GM18517 (cell line): ENCODE data around the gene AGAP3.

Source experiments
- ATAC-seq: cut with Tn5 transposase; IDR thresholded peaks from one replicate; pipeline ENCODE4 v1.9.1; 2021; ENCODE audit warnings: mild to moderate bottlenecking, moderate library complexity; ENCODE audit not compliant: unreplicated experiment

The AGAP3 gene

DNA sequence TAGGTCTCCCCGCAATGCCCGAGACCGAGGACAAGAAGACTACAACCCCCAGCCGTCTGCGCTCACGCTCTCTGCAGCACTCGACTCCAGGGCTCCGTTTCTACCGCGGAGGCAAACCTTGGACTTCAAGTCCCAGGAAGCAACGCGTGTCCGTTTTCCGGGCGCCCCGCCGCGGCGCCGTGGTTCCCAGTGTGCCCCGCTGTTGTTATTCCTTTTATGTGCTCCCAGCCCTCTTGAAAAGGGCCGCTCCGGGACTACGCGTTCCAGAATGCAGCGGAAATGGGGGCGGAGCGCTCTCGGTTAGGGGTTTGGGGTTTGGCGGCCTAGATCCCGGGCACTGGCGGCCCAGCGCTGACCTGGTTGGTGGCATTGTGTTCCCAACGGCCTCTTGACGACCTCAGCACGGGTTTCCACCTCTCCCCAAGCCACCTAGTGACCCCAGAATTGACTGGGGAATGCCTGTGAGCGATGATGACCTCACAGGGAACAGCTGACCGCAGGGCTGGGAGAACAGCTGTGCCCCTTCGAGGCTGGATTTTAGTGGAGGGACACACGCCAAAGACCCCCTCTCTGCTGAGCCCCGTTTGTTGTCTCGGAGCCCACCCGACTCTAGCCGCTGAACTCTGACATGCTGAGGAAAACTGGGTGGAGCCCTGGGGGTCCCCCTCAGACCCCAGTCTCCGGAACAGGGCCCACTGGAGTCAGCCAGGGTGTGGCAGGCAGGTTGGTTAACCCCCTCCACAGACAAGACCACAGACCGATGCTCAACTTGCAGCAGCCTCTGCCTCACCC lies 28.1 kb upstream of the AGAP3 start:
- peak; percentile 84 for ATAC-seq

GRCh38 chr7:151058781-151059366 lies 27.4 kb upstream of the AGAP3 start:
- ATAC-seq = no peak

GRCh38 chr7:151059367-151060112 lies 26.7 kb upstream of the AGAP3 start, which contains the start of gene SLC4A2:
Gene SLC4A2, plus strand, starts transcription at chr7:151059589. Its CDS starts 2,399 bp downstream, at chr7:151061988.
- no peak for ATAC-seq

DNA sequence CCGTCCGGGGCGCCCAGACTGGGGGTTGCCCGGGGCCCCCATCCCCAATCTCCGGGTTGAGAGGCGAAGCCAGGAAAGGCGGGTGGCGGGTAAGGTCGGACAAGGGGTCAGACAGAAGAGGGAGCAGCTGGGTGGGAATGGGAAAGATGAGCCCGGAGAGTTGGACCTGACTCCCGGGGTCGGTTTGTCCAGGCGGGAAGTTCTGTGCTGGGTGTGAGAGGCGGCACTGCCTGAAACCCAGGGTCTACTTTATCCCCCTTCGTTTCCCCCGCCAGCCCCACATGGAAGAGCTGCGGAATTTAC lies 26.2 kb upstream of the AGAP3 start:
- no peak for ATAC-seq

DNA sequence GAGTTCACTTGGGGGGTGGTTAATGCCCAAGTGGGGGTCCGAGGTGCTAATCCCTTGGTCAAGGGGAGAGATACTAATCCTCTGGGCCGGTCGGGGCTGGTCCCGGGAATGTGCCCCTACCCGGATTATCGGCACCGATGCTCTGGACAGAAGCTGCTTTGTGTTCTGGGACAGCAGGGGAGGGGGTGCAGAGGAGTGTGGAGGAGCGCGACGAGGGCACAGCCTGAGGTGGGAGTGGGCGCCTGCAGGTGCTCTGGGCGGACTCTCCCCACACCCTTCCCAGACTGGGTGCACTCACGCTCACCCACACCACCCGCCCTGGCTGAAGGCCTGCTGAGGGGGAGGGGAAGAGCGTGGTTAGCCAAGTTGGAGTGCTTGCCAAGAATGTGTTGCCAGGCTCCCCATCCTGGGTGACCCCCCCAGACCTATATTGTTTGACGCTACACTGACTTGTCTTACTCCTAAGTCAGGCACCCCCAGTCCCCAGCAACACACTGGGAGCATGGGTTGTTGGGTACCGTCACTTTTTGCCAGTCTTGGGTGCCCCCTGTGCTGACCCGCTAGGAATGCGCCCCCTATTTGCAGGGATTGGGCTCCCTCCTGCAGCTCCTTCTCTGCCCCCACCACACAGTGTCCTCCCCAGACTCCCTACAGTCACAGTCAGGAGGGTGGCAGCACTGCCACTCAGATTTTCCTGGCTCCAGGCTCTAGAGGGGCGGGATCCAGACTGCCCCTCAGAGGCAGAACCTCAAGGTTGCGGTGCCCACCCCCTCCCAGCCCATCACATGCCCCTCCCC lies 25.7 kb upstream of the AGAP3 start:
- no peak for ATAC-seq

- no peak for ATAC-seq
These were observed 24.8 kb upstream of the AGAP3 start for GRCh38 chr7:151061213-151062110.

GRCh38 chr7:151062111-151062398 lies 24.2 kb upstream of the AGAP3 start:
- ATAC-seq = no peak

DNA sequence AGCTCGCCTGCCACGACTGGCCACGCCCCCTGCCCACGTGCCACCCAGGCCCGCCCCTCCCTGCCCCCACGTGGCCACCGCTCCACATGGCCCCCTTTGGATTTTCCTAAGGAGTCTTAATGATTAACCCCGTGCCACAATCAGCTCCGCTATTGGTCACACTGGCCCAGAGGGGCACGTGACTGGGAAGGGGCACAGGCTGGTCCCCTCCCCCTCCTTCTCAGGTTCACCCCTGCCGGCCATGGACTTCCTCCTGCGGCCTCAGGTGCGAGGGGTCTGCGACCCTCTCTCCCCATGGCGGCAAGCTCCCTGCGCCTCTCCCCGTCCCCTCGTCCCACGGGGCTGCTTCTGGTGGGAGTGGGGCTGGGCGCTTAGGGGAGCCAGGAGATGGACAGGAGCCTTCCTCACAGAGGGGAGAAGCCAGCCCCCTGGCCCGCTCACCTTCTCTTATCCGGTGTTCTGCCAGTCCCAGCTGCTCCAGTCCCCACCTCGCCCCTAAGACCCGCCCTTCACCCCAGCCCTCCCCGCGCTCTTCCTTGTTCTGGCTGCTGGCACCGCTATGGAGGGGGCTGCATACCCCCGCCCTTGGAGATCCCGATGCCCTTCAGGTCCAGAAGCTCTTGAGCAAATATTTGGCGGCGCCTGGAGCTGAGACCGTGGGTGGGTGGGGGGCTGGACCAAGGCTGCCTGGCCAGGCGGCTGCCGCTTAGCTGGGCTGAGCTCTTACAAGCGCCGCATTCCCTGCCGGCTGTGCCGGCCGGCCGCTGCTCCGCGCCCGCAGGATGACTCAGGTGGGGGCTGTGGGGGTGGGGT lies 23.7 kb upstream of the AGAP3 start:
- ATAC-seq = no peak

- no peak for ATAC-seq
These were observed 23.1 kb upstream of the AGAP3 start for GRCh38 chr7:151063212-151063561.

DNA sequence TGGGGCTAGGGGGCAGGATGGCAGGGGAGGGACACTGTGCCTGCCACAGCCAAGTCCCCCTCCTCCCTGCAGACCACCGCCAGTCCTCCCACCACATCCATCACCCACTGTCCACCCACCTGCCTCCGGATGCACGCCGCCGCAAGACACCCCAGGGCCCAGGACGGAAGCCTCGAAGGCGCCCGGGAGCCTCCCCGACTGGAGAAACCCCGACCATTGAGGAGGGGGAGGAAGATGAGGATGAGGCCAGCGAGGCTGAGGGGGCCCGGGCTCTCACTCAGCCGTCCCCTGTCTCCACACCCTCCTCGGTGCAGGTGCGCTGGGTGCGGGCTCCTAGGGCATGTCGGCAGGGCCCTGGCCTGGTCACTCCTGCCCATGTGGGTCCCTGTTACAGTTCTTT lies 21.8 kb upstream of the AGAP3 start:
- ATAC-seq = no peak

DNA sequence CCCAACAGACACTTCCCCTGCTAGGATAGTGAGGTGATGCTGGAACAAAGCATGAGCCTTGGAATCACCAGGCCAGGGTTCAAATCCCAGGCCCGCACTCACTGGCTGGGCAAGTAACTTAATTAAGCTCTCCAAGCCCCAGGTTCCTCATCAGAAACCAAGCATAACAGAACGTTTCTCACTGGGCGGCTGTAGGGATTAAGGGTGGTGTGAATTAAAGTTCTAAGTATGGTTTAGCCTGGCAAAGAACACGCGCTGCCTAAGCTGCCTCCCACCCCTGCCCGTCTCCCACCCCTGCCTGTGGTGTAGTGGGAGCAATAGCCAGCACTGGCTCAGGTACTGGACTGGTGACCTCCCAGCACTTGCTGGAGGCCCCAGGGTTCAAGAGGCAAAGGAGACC lies 21.3 kb upstream of the AGAP3 start:
- ATAC-seq = no peak

DNA sequence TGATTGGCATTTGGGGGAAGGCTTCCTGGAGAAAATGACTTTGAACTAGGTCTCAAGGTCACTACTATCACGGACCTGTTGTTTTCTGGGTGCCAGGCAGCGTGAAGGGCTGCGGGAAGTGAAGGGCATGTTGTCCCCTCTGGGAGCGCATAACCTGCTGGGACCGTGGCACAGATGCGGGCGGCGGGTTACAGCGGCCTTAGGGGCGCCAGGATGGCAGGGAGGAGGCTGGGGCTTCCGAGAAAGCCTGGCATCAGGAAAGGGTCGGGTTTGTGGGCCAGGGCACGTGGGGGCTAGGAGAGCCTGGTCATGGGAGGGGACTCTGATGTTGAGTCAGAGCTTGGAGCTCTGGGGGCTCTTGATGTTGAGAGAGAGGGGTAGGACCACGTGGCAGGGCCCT lies 20.8 kb upstream of the AGAP3 start:
- ATAC-seq = no peak

GRCh38 chr7:151066273-151066974 lies 19.9 kb upstream of the AGAP3 start:
- ATAC-seq = no peak

DNA sequence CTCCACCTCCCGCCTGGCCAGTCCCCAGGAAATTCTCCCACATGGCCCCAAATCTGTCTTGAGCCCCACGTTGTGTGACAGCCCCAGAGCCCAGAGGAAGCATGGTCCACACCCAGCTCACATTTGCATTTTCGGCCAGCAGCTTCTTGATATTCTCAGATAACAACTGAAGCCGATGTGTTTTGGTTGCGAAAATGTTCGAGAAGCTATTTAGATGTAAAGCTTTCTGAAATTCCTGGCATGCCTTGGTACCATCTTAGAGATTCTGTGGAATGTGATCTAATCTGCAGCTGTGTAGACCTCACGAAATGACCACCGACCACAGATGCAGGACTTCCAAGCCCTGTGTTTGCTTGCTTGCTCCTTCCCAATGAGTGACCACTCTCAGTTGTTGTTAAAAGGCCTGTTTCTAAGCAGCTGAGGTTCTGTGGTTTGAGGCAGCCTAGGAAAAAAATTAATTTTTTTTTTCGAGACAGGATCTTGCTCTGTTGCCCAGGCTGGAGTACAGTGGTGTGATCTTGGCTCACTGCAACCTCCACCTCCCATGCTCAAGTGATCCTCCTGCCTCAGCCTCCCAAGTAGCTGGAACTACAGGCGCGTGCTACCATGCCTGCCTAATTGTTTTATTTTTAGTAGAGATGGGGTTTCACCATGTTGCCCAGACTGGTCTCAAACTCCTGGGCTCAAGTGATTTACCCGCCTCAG lies 18.1 kb upstream of the AGAP3 start:
- ATAC-seq = no peak

DNA sequence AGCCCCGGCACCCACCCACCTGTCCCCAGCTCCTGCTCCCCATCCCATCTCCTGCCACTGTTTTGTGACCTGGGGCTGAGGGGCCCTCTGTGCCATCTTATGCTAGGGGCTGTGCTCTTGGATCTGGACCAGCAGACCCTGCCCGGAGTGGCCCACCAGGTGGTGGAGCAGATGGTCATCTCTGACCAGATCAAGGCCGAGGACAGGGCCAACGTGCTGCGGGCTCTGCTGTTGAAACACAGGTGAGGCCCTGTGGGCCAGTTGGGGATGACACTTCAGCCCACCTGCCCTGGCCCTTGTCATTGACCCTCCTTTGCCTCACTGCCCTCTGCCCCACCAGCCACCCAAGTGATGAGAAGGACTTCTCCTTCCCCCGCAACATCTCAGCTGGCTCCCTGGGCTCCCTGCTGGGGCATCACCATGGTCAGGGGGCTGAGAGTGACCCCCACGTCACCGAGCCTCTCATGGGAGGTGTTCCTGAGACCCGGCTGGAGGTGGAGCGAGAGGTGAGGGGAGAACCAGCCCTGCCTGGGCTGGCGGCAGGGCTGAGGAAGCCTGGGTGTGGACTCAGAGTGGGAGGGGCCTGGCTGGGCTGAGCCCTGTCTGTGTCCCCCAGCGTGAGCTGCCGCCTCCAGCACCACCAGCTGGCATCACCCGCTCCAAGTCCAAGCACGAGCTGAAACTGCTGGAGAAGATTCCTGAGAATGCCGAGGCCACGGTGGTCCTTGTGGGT lies 16.3 kb upstream of the AGAP3 start:
- no peak for ATAC-seq

GRCh38 chr7:151070574-151070960 lies 15.7 kb upstream of the AGAP3 start:
- no peak for ATAC-seq

GRCh38 chr7:151071032-151071866 lies 15.0 kb upstream of the AGAP3 start:
- ATAC-seq = no peak
